T-helper 17 cell (primary cell): ENCODE data around the gene TRIM66. TPM values are rescaled to one million over a fixed set of nuclear protein-coding genes. Genes with fewer than 3 reads are reported as not detected.

Source experiments
- ATAC-seq: fragments of 150-1000 bp; cut with Tn5 transposase; 2 replicates; pipeline ENCODE4 v1.10.0; 2021; ENCODE audit warnings: mild to moderate bottlenecking, moderate library complexity
- DNase-seq, 3 donors: peaks; one replicate each; pipeline versions ENCODE4 v3.0.0 to v3.0.0-alpha.2; 2020 to 2021
- H3K9me3 ChIP-seq: one replicate; pipeline ENCODE4 v1.7.0; 2013; ENCODE audit warnings: low read length, mild to moderate bottlenecking; ENCODE audit not compliant: control insufficient read depth, poor library complexity, severe bottlenecking
- H3K27ac Mint-ChIP-seq: one replicate; pipeline ENCODE4 v1.8.0; 2022; ENCODE audit warnings: mild to moderate bottlenecking, moderate library complexity, mixed read lengths
- H3K27me3 Mint-ChIP-seq: one replicate; pipeline ENCODE4 v1.8.0; 2022; ENCODE audit warnings: mixed read lengths
- H3K36me3 Mint-ChIP-seq: one replicate; pipeline ENCODE4 v1.8.0; 2022; ENCODE audit warnings: low read depth, mixed read lengths
- H3K4me1 Mint-ChIP-seq: one replicate; pipeline ENCODE4 v1.8.0; 2022; ENCODE audit warnings: mild to moderate bottlenecking, mixed read lengths
- H3K4me3 Mint-ChIP-seq: one replicate; pipeline ENCODE4 v1.8.0; 2022; ENCODE audit warnings: mild to moderate bottlenecking, moderate library complexity, mixed read lengths
- total RNA-seq, 4 donors: library from RNA in 2 of 4; stranded (reverse) in 2 of 4; gene quantifications; one replicate each; pipeline ENCODE4 v1.2.3 and lab custom pipeline; 2022 to 2026

Gene TRIM66
- total RNA-seq, 2 donors from 2014 or later: 20.0 to 23.5 TPM

DNA sequence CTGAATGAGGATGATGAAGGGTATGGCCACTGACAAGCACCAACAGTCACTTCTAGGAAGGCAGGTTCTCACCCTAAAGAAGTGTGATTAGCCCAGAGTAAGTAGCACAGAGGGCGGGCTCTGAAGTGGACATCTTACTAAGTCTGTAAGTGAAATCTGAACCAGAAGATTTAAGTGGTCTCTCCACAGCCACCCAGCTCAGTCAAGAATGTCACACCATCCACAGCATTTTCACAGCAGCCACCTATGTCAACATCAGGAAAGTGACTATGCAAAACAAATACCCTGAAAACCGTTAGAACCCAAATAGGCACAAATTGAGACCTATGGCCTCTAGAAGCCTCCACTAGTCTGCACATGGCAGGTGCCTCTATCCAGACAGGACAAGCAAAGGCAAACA lies 65.4 kb downstream of the TRIM66 start:
- Mint-ChIP-seq H3K4me3 (no peak overlapping the region), H3K27ac (no peak overlapping the region), H3K36me3 (peaks cover 18% of the 10 kb centered on the region), H3K4me1 (peaks cover 10% of the 10 kb centered on the region), H3K27me3 (no peaks in the 10 kb centered on the region)
- ATAC-seq (no peak), DNase-seq (no peak)
- H3K9me3 ChIP-seq: no peaks in the 10 kb centered on the region

DNA sequence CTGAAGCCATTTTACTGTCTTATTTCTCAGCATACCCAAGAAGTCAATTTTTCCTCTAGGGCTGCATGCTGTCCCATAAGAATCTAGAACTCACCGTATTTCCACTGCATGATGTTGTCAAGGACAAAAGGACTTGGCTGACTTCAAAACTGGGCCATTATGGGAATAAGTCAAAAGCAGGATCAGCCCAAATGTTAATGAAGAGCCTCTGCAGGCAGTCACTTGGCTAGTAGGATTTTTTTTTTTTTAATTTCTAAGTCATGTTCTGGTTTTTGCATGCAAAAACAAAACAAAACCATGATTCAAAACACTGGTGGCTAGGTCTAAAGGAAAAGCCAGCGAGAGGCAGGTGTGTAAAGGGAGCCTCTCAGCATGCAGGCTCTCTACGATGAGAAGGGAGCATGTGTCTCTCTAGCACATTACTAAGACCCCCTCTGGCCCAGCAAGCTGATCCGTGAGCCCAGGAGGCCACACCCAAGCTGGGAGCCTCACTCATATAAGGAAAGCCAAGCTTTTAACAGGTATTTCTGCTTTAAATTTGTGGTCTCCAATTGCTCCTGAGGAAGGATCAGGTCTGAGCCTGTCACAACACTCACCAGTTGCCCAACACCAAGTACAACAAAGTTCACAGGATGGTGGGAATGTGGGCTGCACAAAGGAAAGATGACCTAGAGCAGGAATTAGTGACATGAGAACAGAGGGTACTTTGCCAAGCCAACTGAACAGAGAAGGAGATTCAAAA lies 67.0 kb downstream of the TRIM66 start:
- ATAC-seq (no peak), DNase-seq (no peak)
- no peaks in the 10 kb centered on the region for H3K9me3 ChIP-seq
- peaks cover 18% of the 10 kb centered on the region for H3K36me3 Mint-ChIP-seq
- no peak overlapping the region for H3K4me3 Mint-ChIP-seq
- no peaks in the 10 kb centered on the region for H3K27me3 Mint-ChIP-seq
- H3K4me1 Mint-ChIP-seq: peaks cover 10% of the 10 kb centered on the region
- no peak overlapping the region for H3K27ac Mint-ChIP-seq

DNA sequence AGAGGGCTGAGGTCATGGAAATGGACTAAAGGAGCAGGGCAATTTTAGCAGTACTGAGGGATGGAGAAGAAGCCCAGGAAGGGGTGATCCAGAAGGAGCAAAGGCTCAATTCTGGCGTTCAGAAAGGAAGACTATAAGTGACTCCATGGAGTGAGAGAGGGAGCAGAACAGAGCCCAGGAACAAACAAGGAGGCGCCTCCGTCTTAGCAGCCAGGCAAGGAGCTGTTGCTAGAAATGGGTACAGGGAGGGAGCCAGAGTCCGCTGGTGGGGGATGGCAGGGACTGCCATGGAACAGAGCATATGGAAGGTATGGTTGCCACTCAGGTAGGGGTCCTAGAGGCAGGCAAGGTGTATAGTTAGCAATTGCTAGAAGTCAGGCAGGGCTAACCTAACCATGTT lies 68.0 kb downstream of the TRIM66 start:
- H3K4me3 Mint-ChIP-seq: no peak overlapping the region
- peaks cover 15% of the 10 kb centered on the region for H3K36me3 Mint-ChIP-seq
- no peak for ATAC-seq
- DNase-seq: no peak
- H3K27me3 Mint-ChIP-seq: no peaks in the 10 kb centered on the region
- no peak overlapping the region for H3K27ac Mint-ChIP-seq
- H3K4me1 Mint-ChIP-seq: peaks cover 13% of the 10 kb centered on the region
- no peaks in the 10 kb centered on the region for H3K9me3 ChIP-seq

DNA sequence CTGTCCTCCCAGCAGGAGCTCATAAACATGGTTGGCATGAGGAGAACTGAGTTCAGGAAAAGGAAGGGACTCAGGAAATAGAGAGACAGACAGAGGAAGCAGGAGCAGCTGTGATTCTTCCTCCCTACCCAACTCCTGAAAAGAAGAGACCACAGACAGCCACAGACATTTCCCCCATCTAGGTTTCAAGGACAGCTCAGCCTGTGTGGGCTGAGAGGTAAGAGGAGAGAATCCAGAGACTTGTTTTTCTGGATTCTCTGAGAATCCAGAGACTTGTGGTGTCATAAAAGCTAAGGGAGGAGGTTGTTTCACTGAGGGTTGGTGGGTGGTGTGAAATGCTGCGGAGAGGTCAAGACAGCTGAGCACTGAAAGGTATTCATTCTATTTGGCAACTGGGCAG lies 69.4 kb downstream of the TRIM66 start:
- Mint-ChIP-seq H3K4me3 (no peak overlapping the region), H3K27ac (peak overlapping the region; percentile 68), H3K27me3 (no peaks in the 10 kb centered on the region), H3K4me1 (peaks cover 11% of the 10 kb centered on the region), H3K36me3 (peaks cover 12% of the 10 kb centered on the region)
- ATAC-seq (no peak), DNase-seq (no peak)
- H3K9me3 ChIP-seq: no peaks in the 10 kb centered on the region

DNA sequence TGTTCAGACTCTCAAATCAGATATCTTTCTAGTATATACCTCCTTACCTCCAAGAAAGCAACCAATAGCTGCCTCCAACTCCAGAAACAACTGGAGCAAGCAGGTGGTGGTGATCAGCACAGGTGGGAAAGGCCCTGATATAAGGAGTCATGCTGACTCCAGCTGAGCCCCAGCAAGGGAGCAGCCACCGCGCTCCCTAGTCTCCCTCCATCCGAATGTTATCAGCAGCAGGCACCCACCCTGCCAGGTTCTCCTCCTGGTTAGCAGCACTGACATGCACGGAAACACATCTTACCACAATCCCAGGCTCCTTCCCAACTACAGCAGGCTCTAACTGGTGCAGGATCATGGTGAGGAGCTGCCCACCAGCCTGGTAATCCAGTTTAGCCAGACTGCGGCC lies 69.9 kb downstream of the TRIM66 start:
- H3K27ac Mint-ChIP-seq: peak overlapping the region; percentile 68
- H3K4me3 Mint-ChIP-seq: no peak overlapping the region
- ATAC-seq: no peak

DNA sequence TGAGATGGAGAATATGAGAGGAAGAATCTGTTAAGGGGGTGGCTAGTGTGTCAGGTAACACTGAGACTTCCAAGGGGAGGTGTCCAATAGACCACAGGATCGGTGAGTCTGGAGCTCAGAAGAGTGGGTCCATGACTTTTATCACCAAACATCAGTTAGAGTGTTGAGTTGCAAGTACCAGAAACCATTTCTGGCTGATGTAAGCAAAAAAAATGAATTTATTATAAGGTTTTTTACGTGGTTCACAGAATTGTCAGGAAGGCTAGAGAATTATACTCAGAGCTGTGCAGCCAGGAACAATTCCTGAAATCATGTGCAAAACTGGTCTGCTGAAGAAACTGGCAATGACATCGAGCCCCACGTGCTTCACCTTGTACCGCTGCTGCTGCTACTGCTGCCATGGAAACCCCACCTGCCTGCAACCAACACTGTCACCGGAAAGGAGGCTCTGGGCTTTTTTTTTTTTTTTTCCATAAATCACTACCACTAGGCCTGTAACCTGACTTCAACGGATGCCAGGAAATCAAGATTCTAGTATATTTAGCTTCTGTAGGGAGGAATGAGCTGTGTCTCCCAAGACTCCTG lies 71.8 kb downstream of the TRIM66 start:
- ATAC-seq (peak; percentile 79), DNase-seq (no peak)
- peaks cover 6% of the 10 kb centered on the region for H3K36me3 Mint-ChIP-seq
- no peak overlapping the region for H3K4me3 Mint-ChIP-seq
- H3K27me3 Mint-ChIP-seq: peaks cover 10% of the 10 kb centered on the region
- H3K9me3 ChIP-seq: no peaks in the 10 kb centered on the region
- peaks cover 11% of the 10 kb centered on the region for H3K4me1 Mint-ChIP-seq
- peak overlapping the region; percentile 47 for H3K27ac Mint-ChIP-seq

More for the DNA sequence above, 69.9 kb downstream of the TRIM66 start:
- no peak for DNase-seq
- peaks cover 12% of the 10 kb centered on the region for H3K36me3 Mint-ChIP-seq
- H3K9me3 ChIP-seq: no peaks in the 10 kb centered on the region
- peaks cover 11% of the 10 kb centered on the region for H3K4me1 Mint-ChIP-seq
- H3K27me3 Mint-ChIP-seq: no peaks in the 10 kb centered on the region

DNA sequence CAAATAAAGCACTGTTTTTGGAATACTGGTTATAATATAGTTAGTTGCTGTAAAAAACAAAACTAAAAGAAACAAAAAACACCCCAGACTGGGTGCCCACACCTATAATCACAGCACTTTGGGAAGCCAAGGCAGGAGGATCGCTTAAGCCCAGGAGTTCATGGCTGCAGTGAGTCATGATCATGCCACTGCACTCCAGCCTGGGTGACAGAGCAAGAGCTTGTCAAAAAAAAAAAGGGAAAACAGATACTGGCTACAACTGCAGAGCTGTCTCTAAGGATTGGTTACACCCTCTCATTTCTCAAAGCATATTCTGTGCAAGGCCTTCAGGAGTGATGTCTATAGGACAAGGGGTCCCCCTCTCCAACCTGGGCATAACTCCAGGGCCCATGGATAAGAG lies 73.8 kb downstream of the TRIM66 start:
- H3K9me3 ChIP-seq: no peaks in the 10 kb centered on the region
- no peak overlapping the region for H3K27ac Mint-ChIP-seq
- peaks cover 10% of the 10 kb centered on the region for H3K4me1 Mint-ChIP-seq
- DNase-seq: no peak
- peaks cover 3% of the 10 kb centered on the region for H3K36me3 Mint-ChIP-seq
- no peak for ATAC-seq
- peaks cover 28% of the 10 kb centered on the region for H3K27me3 Mint-ChIP-seq
- H3K4me3 Mint-ChIP-seq: no peak overlapping the region

DNA sequence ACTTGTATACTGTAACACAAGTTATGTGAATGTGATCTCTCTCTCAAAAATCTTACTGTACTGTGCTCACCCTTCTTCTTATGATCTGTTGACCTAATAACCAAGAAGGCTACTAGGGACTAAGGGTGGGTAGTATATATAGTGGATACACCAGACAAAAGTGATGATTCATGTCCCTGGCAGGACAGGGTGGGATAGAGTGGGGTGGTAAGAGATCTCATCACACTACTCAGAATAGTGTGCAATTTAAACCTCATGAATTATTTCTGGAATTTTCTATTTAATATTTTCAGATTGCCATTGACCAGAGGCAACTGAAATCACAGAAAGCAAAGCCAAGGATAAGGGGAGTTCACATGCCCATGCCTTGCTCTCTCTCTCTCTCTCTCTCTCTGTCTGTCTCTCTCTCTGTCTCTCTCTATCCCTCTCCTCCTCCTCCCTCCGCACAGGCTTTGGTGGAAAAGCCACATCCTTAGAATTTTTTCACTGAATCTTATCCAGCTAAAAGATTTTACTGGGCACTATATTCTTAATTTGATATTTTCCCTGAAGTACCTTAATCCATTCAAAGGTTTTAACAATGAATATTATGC lies 76.4 kb downstream of the TRIM66 start:
- Mint-ChIP-seq H3K4me3 (no peak overlapping the region), H3K27ac (no peak overlapping the region), H3K4me1 (peaks cover 4% of the 10 kb centered on the region), H3K36me3 (no peaks in the 10 kb centered on the region), H3K27me3 (peaks cover 42% of the 10 kb centered on the region)
- ATAC-seq: no peak
- DNase-seq: no peak
- no peaks in the 10 kb centered on the region for H3K9me3 ChIP-seq

DNA sequence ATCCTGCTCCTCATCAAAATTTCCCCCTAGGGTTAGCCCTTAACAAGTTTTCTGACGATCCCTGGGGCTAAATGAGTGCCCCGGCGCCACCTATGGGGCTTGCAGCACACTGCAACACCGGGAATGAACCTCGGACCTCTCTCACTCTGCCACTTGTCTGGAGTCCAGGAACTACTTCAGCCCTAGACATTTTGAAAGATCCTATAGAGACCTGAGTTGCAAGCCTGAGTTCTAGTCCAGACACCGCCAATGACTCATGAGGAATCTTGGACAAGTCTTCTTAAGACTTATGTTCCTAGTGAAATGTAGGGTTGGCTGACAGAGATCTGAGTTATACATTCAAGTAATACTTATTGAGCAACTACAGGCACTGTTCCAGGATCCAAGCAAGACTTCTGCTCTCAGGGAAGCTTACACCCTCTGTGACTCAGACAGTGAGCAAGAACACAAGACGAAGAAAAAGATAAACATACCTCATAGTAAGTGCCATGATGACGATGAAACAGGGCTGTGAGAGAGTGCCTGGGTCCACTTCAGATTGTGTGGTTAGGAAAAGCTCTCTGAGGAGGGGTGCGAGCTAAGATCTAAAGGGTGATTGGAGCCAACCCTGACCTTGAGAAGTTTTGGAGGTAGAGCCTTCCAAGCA lies 78.3 kb downstream of the TRIM66 start:
- ATAC-seq (peak; percentile 47), DNase-seq (no peak)
- no peak overlapping the region for H3K27ac Mint-ChIP-seq
- no peaks in the 10 kb centered on the region for H3K4me1 Mint-ChIP-seq
- peaks cover 48% of the 10 kb centered on the region for H3K27me3 Mint-ChIP-seq
- no peaks in the 10 kb centered on the region for H3K36me3 Mint-ChIP-seq
- no peaks in the 10 kb centered on the region for H3K9me3 ChIP-seq
- H3K4me3 Mint-ChIP-seq: no peak overlapping the region

DNA sequence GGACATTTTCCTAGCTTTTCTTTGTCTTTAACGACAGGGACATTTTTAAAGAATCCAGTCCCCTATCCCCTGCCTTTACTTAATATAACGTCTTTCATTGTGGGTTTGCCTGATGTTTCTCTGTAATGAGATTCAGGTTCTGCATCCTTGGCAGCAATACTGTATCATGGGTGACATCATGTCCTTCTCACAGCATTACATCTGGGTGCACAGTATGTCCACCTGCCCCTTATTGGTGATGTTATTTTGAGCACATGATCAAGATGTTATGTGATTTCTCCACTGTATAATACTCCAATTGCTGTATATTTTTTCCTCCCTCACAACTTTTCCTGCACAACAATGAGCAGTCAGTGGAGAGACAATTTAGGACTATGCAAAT lies 78.8 kb downstream of the TRIM66 start:
- H3K4me3 Mint-ChIP-seq: no peak overlapping the region
- no peaks in the 10 kb centered on the region for H3K36me3 Mint-ChIP-seq
- no peak overlapping the region for H3K27ac Mint-ChIP-seq
- peaks cover 51% of the 10 kb centered on the region for H3K27me3 Mint-ChIP-seq
- H3K9me3 ChIP-seq: no peaks in the 10 kb centered on the region
- no peaks in the 10 kb centered on the region for H3K4me1 Mint-ChIP-seq
- DNase-seq (no peak), ATAC-seq (no peak)

DNA sequence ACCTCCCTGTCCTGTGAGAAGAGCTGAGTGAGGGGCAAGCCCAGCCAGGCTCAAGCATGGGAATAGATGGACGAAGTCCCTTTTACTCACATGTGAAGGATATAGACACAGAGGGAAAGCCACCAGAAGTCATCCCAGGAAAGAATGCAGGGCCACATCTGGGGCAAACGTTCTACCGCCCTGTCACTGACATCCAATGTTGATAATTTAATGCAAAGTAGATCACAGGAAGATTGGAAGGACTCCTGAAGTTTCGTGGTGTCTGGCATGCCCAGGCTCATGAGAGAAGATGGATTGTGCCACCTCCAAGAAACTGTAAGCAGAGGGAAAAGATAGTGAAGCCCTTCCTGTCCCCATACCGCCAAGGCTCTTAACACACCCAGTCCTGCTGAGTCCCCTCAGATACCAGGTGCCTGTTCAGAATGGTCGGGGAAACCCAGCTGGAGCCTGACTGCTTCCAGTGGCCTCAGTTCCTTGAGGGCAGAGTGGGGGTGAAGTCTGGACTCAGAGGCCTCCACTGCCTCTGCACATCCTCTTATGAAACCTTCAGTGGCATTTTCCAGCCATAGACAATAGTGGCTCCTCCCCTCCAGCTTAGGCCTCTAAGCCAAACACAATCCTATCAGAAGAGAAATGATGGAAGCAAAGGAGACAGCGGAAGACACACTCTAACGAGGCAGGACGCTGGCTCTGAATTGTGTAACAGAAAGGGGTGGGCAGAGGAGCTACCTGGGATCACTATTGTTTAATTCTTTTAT lies 80.9 kb downstream of the TRIM66 start:
- no peaks in the 10 kb centered on the region for H3K9me3 ChIP-seq
- no peaks in the 10 kb centered on the region for H3K36me3 Mint-ChIP-seq
- peaks cover 69% of the 10 kb centered on the region for H3K27me3 Mint-ChIP-seq
- no peak for ATAC-seq
- H3K27ac Mint-ChIP-seq: no peak overlapping the region
- no peak for DNase-seq
- H3K4me3 Mint-ChIP-seq: no peak overlapping the region
- no peaks in the 10 kb centered on the region for H3K4me1 Mint-ChIP-seq

DNA sequence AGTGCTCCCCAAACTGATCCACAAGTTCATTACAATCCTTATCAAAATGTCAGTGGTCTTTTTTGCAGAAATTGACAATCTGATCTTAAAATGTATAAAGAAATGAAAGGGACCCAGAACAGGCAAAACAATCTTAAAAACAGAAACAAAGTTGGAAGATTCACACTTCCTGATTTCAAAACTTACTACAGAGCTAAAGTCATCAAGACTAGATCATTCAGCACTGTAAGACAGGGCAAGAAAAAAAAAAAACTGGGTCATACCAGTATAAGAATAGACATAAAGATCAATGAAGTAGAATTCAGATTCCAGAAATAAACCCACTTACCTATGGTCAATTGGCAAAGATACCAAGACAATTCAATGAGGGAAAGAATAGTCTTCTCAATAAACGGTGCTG lies 84.0 kb downstream of the TRIM66 start:
- peaks cover 1% of the 10 kb centered on the region for H3K4me1 Mint-ChIP-seq
- DNase-seq: no peak
- no peaks in the 10 kb centered on the region for H3K9me3 ChIP-seq
- no peak overlapping the region for H3K27ac Mint-ChIP-seq
- H3K27me3 Mint-ChIP-seq: peaks cover 66% of the 10 kb centered on the region
- no peak for ATAC-seq
- no peaks in the 10 kb centered on the region for H3K36me3 Mint-ChIP-seq
- no peak overlapping the region for H3K4me3 Mint-ChIP-seq

DNA sequence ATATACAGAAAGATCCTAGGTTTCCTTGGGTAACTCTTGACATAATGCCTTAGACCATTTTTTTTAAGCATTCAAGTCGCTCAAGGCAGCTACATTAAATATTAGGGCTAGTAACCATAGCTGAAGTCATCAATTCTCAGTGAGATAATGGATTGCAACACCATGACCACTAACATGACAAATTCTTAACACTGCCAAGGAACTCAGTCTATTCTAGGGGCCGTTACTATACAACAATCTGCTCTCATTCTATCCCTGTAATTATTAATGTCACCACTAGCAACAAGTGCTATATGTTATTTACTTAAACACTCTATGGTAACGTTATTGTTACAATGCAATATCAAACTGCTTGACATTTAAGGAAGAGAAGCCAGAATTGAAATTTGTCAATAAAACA lies 85.3 kb downstream of the TRIM66 start:
- ATAC-seq (no peak), DNase-seq (no peak)
- Mint-ChIP-seq H3K4me3 (no peak overlapping the region), H3K36me3 (peaks cover 3% of the 10 kb centered on the region), H3K27ac (no peak overlapping the region), H3K4me1 (peaks cover 7% of the 10 kb centered on the region), H3K27me3 (peaks cover 72% of the 10 kb centered on the region)
- H3K9me3 ChIP-seq: no peaks in the 10 kb centered on the region
